ENCODE results near the gene TNNT3. TPM values are rescaled to one million over a fixed set of nuclear protein-coding genes. Genes with fewer than 3 reads are reported as not detected.

Gene TNNT3
- total and polyA plus RNA-seq, 2 of the 4 experiments (the other 2 are of a cell fraction): not detected

- Histone ChIP-seq H2BK20ac (ENCODE audit: low read depth, low read length) (no peak overlapping the region), H3K9me3 (ENCODE audit: control insufficient read depth, insufficient read depth, low read length) (no peaks in the 10 kb centered on the region), H3K9ac (ENCODE audit: low read depth, low read length) (no peak overlapping the region), H3K23ac (ENCODE audit: low read depth, low read length) (no peak overlapping the region), H3K27me3 (ENCODE audit: control insufficient read depth, insufficient read depth, low read length) (peaks cover 19% of the 10 kb centered on the region), H3K27ac (ENCODE audit: insufficient read depth, low read length) (no peak overlapping the region), H3K36me3 (ENCODE audit: control insufficient read depth, insufficient read depth, low read length) (no peaks in the 10 kb centered on the region), H4K20me1 (ENCODE audit: insufficient read depth, low read length) (no peaks in the 10 kb centered on the region), H3K18ac (ENCODE audit: low read depth, low read length) (no peak overlapping the region), H4K91ac (ENCODE audit: insufficient read depth, low read depth, low read length) (no peak overlapping the region), H3K4ac (ENCODE audit: low read depth, low read length) (no peak overlapping the region), H4K8ac (ENCODE audit: low read depth in 2 of 2, low read length in 2 of 2) (no peak overlapping the region), H3K4me2 (ENCODE audit: low read depth, low read length) (no peak overlapping the region), H3K4me3 (ENCODE audit: insufficient read depth, low read depth, low read length) (no peak overlapping the region), H2AFZ (replicated peaks; ENCODE audit: low read length, poor library complexity) (no peak overlapping the region), H2AK5ac (ENCODE audit: low read depth, low read length) (no peak overlapping the region), H3K14ac (replicated peaks; ENCODE audit: low read depth, low read length) (no peak overlapping the region), H2BK5ac (ENCODE audit: low read depth, low read length, poor library complexity, severe bottlenecking) (no peak overlapping the region), H3K9me1 (ENCODE audit: insufficient read depth, low read length) (no peaks in the 10 kb centered on the region), H2BK120ac (ENCODE audit: low read depth, low read length) (no peak overlapping the region), H4K5ac (ENCODE audit: low read depth, low read length) (no peak overlapping the region), H3K4me1 (ENCODE audit: control insufficient read depth, insufficient read depth, low read length) (no peaks in the 10 kb centered on the region), H3K79me1 (ENCODE audit: low read depth in 1 of 2, low read length in 2 of 2) (no peaks in the 10 kb centered on the region), H3K56ac (ENCODE audit: extremely low read depth, insufficient read depth, low read length) (no peak overlapping the region), H2AK9ac (replicated peaks; ENCODE audit: low read depth, low read length, poor library complexity) (no peak overlapping the region), H2BK15ac (ENCODE audit: low read depth, low read length) (no peak overlapping the region)
- 69% methylated on average over 12 of the region's 33 CpGs; no CpG with 5 or more reads in 1 of the 2 experiments for WGBS, 2 experiments (ENCODE audit: extremely low coverage in 2 of 2, insufficient read length in 1 of 2)
- dilution Hi-C loops (cut with HindIII; ENCODE audit: low sequenced_read_pairs, unreplicated experiment): no loop called here
- no peak for TF ChIP-seq RAD21 (IDR thresholded peaks at IDR 0.05; ENCODE audit: low read length)
- no peak for TF ChIP-seq USF2 (IDR thresholded peaks at IDR 0.05; ENCODE audit: low read depth, low read length)
- no peak for TF ChIP-seq NFE2L2 (IDR thresholded peaks at IDR 0.05; ENCODE audit: low read depth, low read length)
- no peak for TF ChIP-seq CEBPB (IDR thresholded peaks at IDR 0.05; ENCODE audit: low read depth, low read length)
- no peak for TF ChIP-seq CHD1 (IDR thresholded peaks at IDR 0.05; ENCODE audit: low read depth, low read length)
- no peak for TF ChIP-seq MAZ (IDR thresholded peaks at IDR 0.05; ENCODE audit: borderline replicate concordance, low read depth, low read length)
- TF ChIP-seq MXI1 (IDR thresholded peaks at IDR 0.05; ENCODE audit: borderline replicate concordance, low read depth, low read length): no peak
- TF ChIP-seq RFX5 (IDR thresholded peaks at IDR 0.05; ENCODE audit: low read depth, low read length): no peak
- TF ChIP-seq CTCF (conservative IDR thresholded peaks at IDR 0.05; ENCODE audit: low read depth, low read length): no peak
- TF ChIP-seq RCOR1 (IDR thresholded peaks at IDR 0.05; ENCODE audit: insufficient replicate concordance, low read length): no peak
- TF ChIP-seq ELK1 (IDR thresholded peaks at IDR 0.05; ENCODE audit: borderline replicate concordance, low read depth, low read length): no peak
- TF ChIP-seq BHLHE40 (IDR thresholded peaks at IDR 0.05; ENCODE audit: low read depth, low read length): no peak
- TF ChIP-seq SMC3 (IDR thresholded peaks at IDR 0.05; ENCODE audit: low read depth, low read length): no peak
- in situ Hi-C loops (cut with MboI; ENCODE audit: low sequenced_read_pairs): no loop called here
- DNase-seq (no peak), ATAC-seq (ENCODE audit: low read depth) (no peak)
- ChIA-PET POLR2A (ENCODE audit: unreplicated experiment) (no interaction called here), CTCF (no interaction called here)
- BruUV-seq (replicated peaks): no TSS peak
- intact Hi-C loops (cut with micrococcal nuclease): no loop called here
Measured at GRCh38 chr11:1889941-1890855, 29.3 kb upstream of the TNNT3 start.

Measured in IMR-90 (cell line).